CD14-positive monocyte (primary cell): ENCODE measurements around the gene SMIM8. TPM values are rescaled to one million over a fixed set of nuclear protein-coding genes. Genes with fewer than 3 reads are reported as not detected.
"Not testable (repeated sequence)": the region's sequence is repeated elsewhere in the genome, so short reads cannot be mapped to it uniquely, and the experiment has no call there.

Experiments used
- DNase-seq, 3 donors: peaks; one replicate each; pipeline ENCODE4 v3.0.0-alpha.2; 2011 to 2022
- H2AFZ ChIP-seq: 2 replicates; pipeline ENCODE4 v1.6.0; 2012; ENCODE audit warnings: mild to moderate bottlenecking, low read depth, low read length, inconsistent platforms; ENCODE audit not compliant: insufficient read depth, poor library complexity, severe bottlenecking
- H3K27ac ChIP-seq, 2 donors: 1 replicate in 1 of 2; 2 replicates in 1 of 2; pipeline ENCODE4 v1.5.1; 2012 to 2013; ENCODE audit warnings: low read length in 2 of 2, control low read depth in 1 of 2, inconsistent platforms in 1 of 2, low read depth in 1 of 2, mild to moderate bottlenecking in 1 of 2
- H3K27me3 ChIP-seq, 2 donors: one replicate each; pipeline versions ENCODE4 v1.6.0 to v1.6.1; 2011 to 2013; ENCODE audit warnings: low read length in 2 of 2; ENCODE audit not compliant: control insufficient read depth in 2 of 2, insufficient read depth in 2 of 2
- H3K36me3 ChIP-seq, 2 donors: replicated peaks in 1 of 2; 1 replicate in 1 of 2; 2 replicates in 1 of 2; pipeline versions ENCODE4 v1.5.1 to v1.6.1; 2012 to 2013; ENCODE audit warnings: low read length in 2 of 2, control low read depth in 1 of 2, inconsistent platforms in 1 of 2, mild to moderate bottlenecking in 1 of 2; ENCODE audit not compliant: insufficient read depth in 2 of 2, control insufficient read depth in 1 of 2
- H3K4me1 ChIP-seq, 2 donors: 1 replicate in 1 of 2; 2 replicates in 1 of 2; pipeline versions ENCODE4 v1.5.1 to v1.6.1; 2012 to 2013; ENCODE audit warnings: low read length in 2 of 2, control low read depth in 1 of 2, inconsistent platforms in 1 of 2, mild to moderate bottlenecking in 1 of 2, moderate library complexity in 1 of 2; ENCODE audit not compliant: insufficient read depth in 2 of 2, control insufficient read depth in 1 of 2
- H3K4me2 ChIP-seq: replicated peaks from 2 replicates; pipeline ENCODE3; 2012; ENCODE audit warnings: low read length, moderate library complexity, mild to moderate bottlenecking; ENCODE audit not compliant: poor library complexity, severe bottlenecking; ENCODE audit errors: extremely low read depth
- H3K4me3 ChIP-seq, 3 experiments: fragments of 200-600 bp in 1 of 3; sonication (generic) in 1 of 3; replicated peaks in 1 of 3; 1 replicate in 2 of 3; 2 replicates in 1 of 3; pipeline ENCODE4 v1.5.1; 2011 to 2013; ENCODE audit warnings: low read length in 3 of 3, mild to moderate bottlenecking in 3 of 3, control low read depth in 2 of 3, low read depth in 2 of 3, inconsistent platforms in 1 of 3, moderate library complexity in 1 of 3
- H3K79me2 ChIP-seq: 2 replicates; pipeline ENCODE4 v1.6.0; 2012; ENCODE audit warnings: mild to moderate bottlenecking, control low read depth, inconsistent platforms, low read length, moderate library complexity; ENCODE audit not compliant: insufficient read depth
- H3K9ac ChIP-seq: 2 replicates; pipeline ENCODE4 v1.6.0; 2017; ENCODE audit warnings: low read length, mild to moderate bottlenecking; ENCODE audit not compliant: insufficient read depth, poor library complexity, severe bottlenecking
- H3K9me3 ChIP-seq, 2 donors: replicated peaks in 1 of 2; 1 replicate in 1 of 2; 2 replicates in 1 of 2; pipeline versions ENCODE4 v1.5.1 to v1.6.1; 2012 to 2013; ENCODE audit warnings: low read length in 2 of 2, control low read depth in 1 of 2; ENCODE audit not compliant: control insufficient read depth in 1 of 2, insufficient read depth in 1 of 2
- H4K20me1 ChIP-seq: 2 replicates; pipeline ENCODE4 v1.6.0; 2012; ENCODE audit warnings: mild to moderate bottlenecking, low read length, control low read depth, moderate library complexity; ENCODE audit not compliant: insufficient read depth
- H3K27ac Mint-ChIP-seq, 7 donors: one replicate each; pipeline ENCODE4 v1.8.0; 2020; ENCODE audit warnings: mild to moderate bottlenecking in 7 of 7, mixed read lengths in 7 of 7, moderate library complexity in 6 of 7, inconsistent platforms in 2 of 7
- H3K27me3 Mint-ChIP-seq, 3 donors: one replicate each; pipeline ENCODE4 v1.8.0; 2021 to 2022; ENCODE audit warnings: low read depth in 3 of 3, mild to moderate bottlenecking in 3 of 3, mixed read lengths in 3 of 3, moderate library complexity in 3 of 3, inconsistent platforms in 1 of 3
- H3K36me3 Mint-ChIP-seq, 2 donors: one replicate each; pipeline ENCODE4 v1.8.0; 2020; ENCODE audit warnings: mixed read lengths in 2 of 2, inconsistent platforms in 1 of 2, mild to moderate bottlenecking in 1 of 2
- H3K4me1 Mint-ChIP-seq: one replicate; pipeline ENCODE4 v1.8.0; 2020; ENCODE audit warnings: mild to moderate bottlenecking, mixed read lengths
- H3K4me3 Mint-ChIP-seq, 2 donors: one replicate each; pipeline ENCODE4 v1.8.0; 2020; ENCODE audit warnings: mild to moderate bottlenecking in 2 of 2, mixed read lengths in 2 of 2, moderate library complexity in 1 of 2
- H3K9me3 Mint-ChIP-seq, 7 donors: one replicate each; pipeline ENCODE4 v1.8.0; 2020 to 2022; ENCODE audit warnings: mixed read lengths in 7 of 7, mild to moderate bottlenecking in 6 of 7, moderate library complexity in 6 of 7, inconsistent platforms in 2 of 7
- WGBS: methylation state at CpG from one replicate; pipeline ENCODE4 v1.1.5; 2013; ENCODE audit warnings: missing lambda C conversion rate; ENCODE audit not compliant: insufficient coverage; 5-methylcytosine and 5-hydroxymethylcytosine counted together
- intact Hi-C, 2 donors: fragments of 100-400 bp; cut with micrococcal nuclease; formaldehyde crosslinking; loops; one replicate each; pipeline versions ENCODE4 v1.15.0 to v1.15.1; 2023
- polyA plus RNA-seq, 3 donors: library from polyadenylated mRNA; depleted of rRNA in 1 of 3; unstranded in 2 of 3; stranded (reverse) in 1 of 3; fragments of 300-500 nt in 2 of 3; fragments of >200 nt in 1 of 3; fragmentation: Illumina TruSeq in 2 of 3; gene quantifications; 1 replicate in 2 of 3; 2 replicates in 1 of 3; pipeline ENCODE4 v1.2.3, GENCODE V29; 2012 to 2021
- TF ChIP-seq, protein P1 (sequence below): fragments of 200-600 bp; IDR thresholded peaks from one replicate; pipeline ENCODE4 v1.8.0; 2022; ENCODE audit warnings: antibody characterized with exemption, mild to moderate bottlenecking

Gene SMIM8
- polyA plus RNA-seq, 3 donors: 2.0 to 8.2 (median 5.9) TPM

DNA sequence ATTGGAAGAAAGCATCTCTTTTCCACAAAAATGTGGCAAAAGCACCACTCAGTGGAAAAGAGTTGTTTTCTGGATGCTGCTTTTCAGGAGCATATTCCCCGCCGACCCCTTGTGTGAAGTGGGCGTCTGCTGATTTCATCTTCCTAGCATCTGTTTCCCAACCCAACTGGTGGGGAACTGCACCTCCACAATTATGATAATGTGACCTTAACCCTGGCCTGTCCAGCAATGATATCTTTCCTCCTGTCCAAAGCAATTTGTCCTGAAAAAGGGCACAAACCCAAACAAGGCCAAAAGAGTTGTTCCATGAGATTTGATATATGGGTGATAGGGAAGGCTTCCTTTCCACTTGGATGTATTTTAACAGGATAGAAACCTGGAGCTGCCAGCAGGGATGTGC, 7.3 kb upstream of the SMIM8 start:
- H3K4me3 Mint-ChIP-seq: no peak overlapping the region
- peaks cover 14 to 20% (median 17%) of the 10 kb centered on the region in 3 donors for H3K27me3 Mint-ChIP-seq
- H2AFZ ChIP-seq: no peak overlapping the region
- no peak overlapping the region for H3K4me3 ChIP-seq
- H3K36me3 ChIP-seq: no peaks in the 10 kb centered on the region
- no peak overlapping the region for H3K27ac ChIP-seq
- intact Hi-C loops: no loop called here
- H3K9ac ChIP-seq: no peak overlapping the region
- peaks cover 0 to 2% (median 1%) of the 10 kb centered on the region in 7 donors for H3K9me3 Mint-ChIP-seq
- H4K20me1 ChIP-seq: no peaks in the 10 kb centered on the region
- no CpG with 5 or more reads among the region's 3 CpGs for WGBS
- no peak overlapping the region for H3K27ac Mint-ChIP-seq
- DNase-seq: no peak
- H3K27me3 ChIP-seq: peaks cover 0 to 6% of the 10 kb centered on the region in 2 donors
- TF ChIP-seq, protein P1, sequence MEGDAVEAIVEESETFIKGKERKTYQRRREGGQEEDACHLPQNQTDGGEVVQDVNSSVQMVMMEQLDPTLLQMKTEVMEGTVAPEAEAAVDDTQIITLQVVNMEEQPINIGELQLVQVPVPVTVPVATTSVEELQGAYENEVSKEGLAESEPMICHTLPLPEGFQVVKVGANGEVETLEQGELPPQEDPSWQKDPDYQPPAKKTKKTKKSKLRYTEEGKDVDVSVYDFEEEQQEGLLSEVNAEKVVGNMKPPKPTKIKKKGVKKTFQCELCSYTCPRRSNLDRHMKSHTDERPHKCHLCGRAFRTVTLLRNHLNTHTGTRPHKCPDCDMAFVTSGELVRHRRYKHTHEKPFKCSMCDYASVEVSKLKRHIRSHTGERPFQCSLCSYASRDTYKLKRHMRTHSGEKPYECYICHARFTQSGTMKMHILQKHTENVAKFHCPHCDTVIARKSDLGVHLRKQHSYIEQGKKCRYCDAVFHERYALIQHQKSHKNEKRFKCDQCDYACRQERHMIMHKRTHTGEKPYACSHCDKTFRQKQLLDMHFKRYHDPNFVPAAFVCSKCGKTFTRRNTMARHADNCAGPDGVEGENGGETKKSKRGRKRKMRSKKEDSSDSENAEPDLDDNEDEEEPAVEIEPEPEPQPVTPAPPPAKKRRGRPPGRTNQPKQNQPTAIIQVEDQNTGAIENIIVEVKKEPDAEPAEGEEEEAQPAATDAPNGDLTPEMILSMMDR: no peak
- H3K4me2 ChIP-seq: no peak overlapping the region
- H3K9me3 ChIP-seq: no peaks in the 10 kb centered on the region
- H3K4me1 Mint-ChIP-seq: no peaks in the 10 kb centered on the region
- no peaks in the 10 kb centered on the region for H3K4me1 ChIP-seq
- no peaks in the 10 kb centered on the region for H3K36me3 Mint-ChIP-seq
- no peaks in the 10 kb centered on the region for H3K79me2 ChIP-seq

DNA sequence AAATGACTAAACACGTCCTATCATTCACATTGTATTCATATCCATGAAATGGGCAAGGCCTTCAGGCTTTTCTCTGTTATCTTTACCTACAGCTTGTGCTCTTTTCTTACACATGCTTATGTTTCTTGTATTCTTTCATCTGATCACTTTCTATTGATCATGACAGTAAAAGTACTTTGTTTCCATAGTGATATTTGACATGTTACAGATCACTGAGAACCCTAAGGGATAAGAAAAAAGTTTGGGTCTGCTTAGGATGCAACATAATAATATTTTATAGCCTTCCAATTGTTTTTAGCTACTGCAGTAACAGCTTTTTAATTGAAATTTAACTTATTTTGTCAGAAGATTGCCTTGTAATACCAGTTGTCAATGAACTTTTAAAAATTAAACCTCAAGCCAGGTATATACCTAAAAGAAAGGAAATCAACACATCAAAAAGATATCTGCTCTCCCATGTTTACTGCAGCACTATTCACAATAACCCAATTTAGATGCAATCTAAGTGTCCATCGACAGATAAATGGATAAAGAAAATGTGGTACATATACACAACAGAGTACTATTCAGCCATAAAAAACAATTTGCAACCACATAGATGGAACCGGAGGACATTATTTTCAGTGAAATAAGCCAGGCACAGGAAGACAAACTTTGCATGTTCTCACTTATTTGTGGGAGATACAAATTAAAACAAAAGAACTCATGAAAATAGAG, 3.0 kb upstream of the SMIM8 start:
- TF ChIP-seq, protein P1: no peak
- peaks cover 3 to 10% (median 9%) of the 10 kb centered on the region in 3 donors for H3K27me3 Mint-ChIP-seq
- Histone ChIP-seq H3K27me3 (peaks cover 0 to 1% of the 10 kb centered on the region in 2 donors), H3K4me1 (peaks cover 7% of the 10 kb centered on the region in 2 donors), H3K4me3 (no peak overlapping the region), H3K9ac (no peak overlapping the region), H3K79me2 (no peaks in the 10 kb centered on the region), H2AFZ (no peak overlapping the region), H3K36me3 (no peaks in the 10 kb centered on the region), H3K4me2 (no peak overlapping the region), H3K27ac (no peak overlapping the region), H3K9me3 (no peaks in the 10 kb centered on the region), H4K20me1 (no peaks in the 10 kb centered on the region)
- no peak for DNase-seq
- WGBS: 100% methylated on average over 1 of the region's 3 CpGs
- no peak overlapping the region for H3K27ac Mint-ChIP-seq
- H3K4me1 Mint-ChIP-seq: peaks cover 11% of the 10 kb centered on the region
- H3K36me3 Mint-ChIP-seq: no peaks in the 10 kb centered on the region
- intact Hi-C loops: no loop called here
- H3K9me3 Mint-ChIP-seq: peaks cover 2 to 8% (median 5%) of the 10 kb centered on the region in 7 donors
- no peak overlapping the region for H3K4me3 Mint-ChIP-seq

DNA sequence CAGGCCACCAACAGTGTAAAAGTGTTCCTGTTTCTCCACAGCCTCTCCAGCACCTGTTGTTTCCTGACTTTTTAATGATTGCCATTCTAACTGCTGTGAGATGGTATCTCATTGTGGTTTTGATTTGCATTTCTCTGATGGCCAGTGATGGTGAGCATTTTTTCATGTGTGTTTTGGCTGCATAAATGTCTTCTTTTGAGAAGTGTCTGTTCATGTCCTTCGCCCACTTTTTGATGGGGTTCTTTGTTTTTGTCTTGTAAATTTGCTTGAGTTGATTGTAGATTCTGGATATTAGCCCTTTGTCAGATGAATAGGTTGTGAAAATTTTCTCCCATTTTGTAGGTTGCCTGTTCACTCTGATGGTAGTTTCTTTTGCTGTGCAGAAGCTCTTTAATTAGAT, 1.5 kb downstream of the SMIM8 start:
- Mint-ChIP-seq H3K4me1 (peaks cover 11% of the 10 kb centered on the region), H3K9me3 (peaks cover 8 to 17% (median 13%) of the 10 kb centered on the region in 7 donors)
- H3K4me3 Mint-ChIP-seq, H3K27ac ChIP-seq, H3K4me2 ChIP-seq, H3K36me3 ChIP-seq, H3K9ac ChIP-seq, H2AFZ ChIP-seq, H4K20me1 ChIP-seq, H3K27ac Mint-ChIP-seq, H3K4me1 ChIP-seq, H3K36me3 Mint-ChIP-seq, H3K4me3 ChIP-seq, intact Hi-C loops, DNase-seq, H3K9me3 ChIP-seq, H3K27me3 ChIP-seq, H3K79me2 ChIP-seq, H3K27me3 Mint-ChIP-seq: not testable (repeated sequence)
- WGBS: no CpG with 5 or more reads among the region's 1 CpG
